Measurements from ENCODE around the gene METTL14.
"Not testable (repeated sequence)": the region's sequence is repeated elsewhere in the genome, so short reads cannot be mapped to it uniquely, and the experiment has no call there.

Gene METTL14

DNA sequence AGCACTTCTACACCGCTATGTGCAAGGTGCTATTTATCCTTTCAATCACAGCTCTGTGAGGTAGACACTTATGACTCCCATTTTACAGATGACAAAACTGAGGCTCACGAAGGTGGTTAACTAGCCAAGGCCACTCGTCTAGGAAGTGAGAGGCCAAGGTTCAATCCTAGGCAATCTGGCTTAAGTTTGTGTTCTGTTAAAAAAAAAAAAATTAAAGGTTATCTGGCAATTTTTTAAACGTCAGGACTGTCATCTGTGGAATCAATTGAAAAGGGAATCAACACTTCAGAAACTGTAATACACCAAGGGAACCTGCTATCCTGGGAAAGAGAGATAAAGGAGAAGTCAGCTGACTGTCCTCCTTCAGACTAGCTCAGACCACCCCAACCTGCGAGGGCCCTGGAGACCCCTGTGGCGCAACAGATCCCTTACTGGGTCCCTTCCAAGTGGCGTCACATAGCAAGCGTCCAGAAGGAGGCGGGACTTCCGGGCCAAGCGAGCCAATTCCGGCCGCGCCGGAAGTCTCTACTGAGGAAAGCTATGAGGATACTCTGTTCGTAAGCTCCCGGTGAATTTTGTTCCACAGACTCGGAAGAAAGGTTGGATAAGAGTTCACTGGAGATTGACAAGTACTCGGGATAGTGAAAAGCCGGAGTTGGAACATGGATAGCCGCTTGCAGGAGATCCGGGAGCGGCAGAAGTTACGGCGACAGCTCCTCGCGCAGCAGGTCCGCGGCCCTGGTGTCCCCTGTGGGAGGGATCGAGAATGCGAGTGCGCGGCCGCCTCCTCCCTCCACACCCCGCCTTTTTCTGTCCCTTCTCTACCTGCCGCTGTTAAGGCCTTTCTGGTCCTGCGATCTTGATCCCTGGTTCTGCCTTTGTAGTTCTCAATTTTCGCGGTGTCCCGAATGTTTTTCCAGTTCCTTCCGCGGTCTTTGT, at the start of gene METTL14:
METTL14 (plus strand) TSS at position 520 of the 939 bp plus-strand sequence; CDS start at position 663, 143 bp downstream.
- peak; percentile 77 to 82 for DNase-seq

DNA sequence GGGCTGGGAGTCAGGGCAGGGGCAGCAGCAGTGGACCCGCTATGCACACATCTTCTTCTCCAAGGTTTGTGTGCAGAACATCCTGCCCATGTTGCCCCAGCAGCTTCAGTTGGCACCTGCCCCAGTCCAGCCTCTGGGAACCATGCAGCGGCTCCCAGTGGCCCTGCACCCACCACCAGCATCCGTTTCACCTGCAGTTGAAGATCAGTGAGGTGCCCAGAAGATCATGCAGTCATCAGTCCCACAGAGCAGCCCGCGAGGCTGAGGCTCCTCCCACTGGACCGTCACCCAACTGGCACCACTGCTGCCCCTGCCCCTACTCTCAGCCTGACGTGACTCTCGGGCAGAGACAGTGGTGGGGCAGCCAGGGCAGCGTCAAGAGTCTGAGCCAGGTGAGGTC, 49.1 kb upstream of the METTL14 start:
- DNase-seq: not testable (repeated sequence)

DNA sequence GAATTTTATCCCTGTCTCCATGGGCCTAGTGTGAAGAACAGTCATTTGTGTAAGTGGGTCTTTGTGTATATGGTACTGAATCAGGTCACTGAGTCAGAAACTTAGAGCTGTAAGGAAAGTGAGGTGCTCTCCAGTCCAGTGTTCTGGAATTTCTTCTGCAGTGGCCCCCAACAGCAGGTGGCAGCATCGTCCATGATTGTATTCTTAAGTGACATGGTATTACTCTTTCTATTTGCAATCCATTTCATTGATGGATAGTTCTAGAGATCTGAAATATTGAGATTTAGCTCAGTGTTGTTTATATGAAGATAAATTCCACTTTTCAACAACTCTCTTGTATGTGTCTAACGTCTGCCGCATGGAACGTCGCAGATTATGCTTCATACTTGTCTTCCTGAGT, 20.5 kb upstream of the METTL14 start:
- not testable (repeated sequence) for DNase-seq

- not testable (repeated sequence) for DNase-seq
Observed at GRCh38 chr4:118669220-118669619, 16.0 kb upstream of the METTL14 start.

GRCh38 chr4:118670968-118671367, 14.2 kb upstream of the METTL14 start:
- not testable (repeated sequence) for DNase-seq

DNA sequence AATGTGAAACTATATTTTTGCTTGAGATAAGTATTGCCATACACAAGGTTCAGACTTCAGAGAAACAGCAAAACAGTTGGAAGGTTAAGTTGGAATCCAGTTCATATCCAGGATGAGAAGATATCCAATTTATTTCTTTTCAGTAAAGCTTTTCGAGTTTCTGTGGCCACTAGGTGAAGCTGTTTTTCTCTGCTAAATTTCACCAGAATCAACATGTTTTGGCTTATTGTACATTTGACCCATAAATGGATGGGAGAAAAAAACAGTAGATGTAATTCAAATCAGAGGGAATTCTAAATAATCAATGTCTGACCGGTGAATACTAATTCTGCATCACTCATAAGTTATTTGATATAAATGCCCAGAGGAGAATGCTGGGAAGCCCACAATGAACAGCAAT, 9.1 kb upstream of the METTL14 start:
- no peak for DNase-seq

DNA sequence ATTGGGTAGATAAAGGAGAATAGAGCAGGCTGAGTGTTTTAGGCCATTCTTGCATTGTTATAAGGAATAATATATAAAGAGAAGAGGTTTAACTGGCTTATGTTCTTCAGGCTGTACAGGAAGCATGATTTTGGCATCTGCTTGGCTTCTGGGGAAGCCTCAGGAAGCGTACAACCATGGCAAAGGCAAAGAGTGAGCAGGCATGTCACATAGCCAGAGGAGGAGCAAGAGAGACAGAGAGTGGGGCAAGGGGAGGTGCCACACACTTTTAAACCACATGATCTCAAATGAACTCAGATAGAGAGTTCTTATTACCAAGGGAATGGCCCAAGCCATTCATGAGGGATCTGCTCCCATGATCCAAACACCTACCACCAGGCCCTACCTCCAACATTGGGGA, 4.4 kb upstream of the METTL14 start:
- DNase-seq: no peak

DNA sequence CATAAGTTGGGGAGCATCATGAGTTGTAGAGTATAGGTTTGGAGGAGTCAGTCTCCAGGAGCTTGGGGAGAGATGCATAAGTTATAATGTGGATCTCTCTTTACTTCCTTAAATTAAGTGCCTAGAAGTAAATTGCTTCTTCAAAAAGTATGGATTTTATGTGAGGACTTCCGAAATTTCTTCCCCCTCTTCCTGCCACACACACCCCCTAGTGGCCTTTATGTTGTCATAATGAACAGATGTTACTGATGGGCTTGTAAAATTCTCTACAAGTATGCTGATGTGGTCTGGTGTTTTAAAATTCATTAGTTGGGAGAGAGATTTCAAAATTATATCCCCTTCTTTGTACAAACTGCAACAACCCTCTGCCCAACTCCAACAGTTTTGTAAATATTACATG, 2.3 kb upstream of the METTL14 start:
- DNase-seq: no peak

GRCh38 chr4:118683513-118683912, 1.7 kb upstream of the METTL14 start:
- no peak for DNase-seq

- DNase-seq: no peak
Observed at GRCh38 chr4:118703118-118703517, 17.9 kb downstream of the METTL14 start.

- no peak for DNase-seq
Observed at GRCh38 chr4:118711052-118711451, 25.9 kb downstream of the METTL14 start.

- DNase-seq: no peak
Observed at GRCh38 chr4:118712872-118713271, 27.7 kb downstream of the METTL14 start.

GRCh38 chr4:118714682-118715081, 29.5 kb downstream of the METTL14 start:
- no peak for DNase-seq

GRCh38 chr4:118716304-118716703, 31.1 kb downstream of the METTL14 start:
- DNase-seq: no peak

- DNase-seq: no peak
Observed at GRCh38 chr4:118718511-118719170, 33.4 kb downstream of the METTL14 start.

GRCh38 chr4:118721752-118722151, 36.6 kb downstream of the METTL14 start:
- DNase-seq: no peak

- DNase-seq: no peak
Observed at GRCh38 chr4:118723369-118723768, 38.2 kb downstream of the METTL14 start.

DNA sequence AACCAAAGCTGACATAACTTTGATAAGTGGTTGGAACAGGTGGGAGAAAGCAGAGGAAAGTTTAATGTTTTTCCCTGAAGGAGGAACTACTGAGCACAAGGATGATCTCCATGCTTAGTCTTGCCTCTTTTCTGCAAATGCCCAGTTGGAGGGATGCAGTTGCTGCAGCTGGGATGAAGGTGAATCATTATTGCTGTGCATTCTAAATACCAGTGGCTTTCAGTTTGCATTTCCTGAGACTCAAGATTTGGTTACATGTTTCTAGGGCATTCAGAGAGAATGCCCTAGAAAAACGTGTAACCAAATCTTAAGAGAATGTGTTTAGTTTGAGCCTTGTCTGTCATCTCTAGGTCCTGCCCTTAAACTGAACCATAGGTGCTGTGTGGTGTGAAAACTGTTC, 42.2 kb downstream of the METTL14 start:
- no peak for DNase-seq

DNA sequence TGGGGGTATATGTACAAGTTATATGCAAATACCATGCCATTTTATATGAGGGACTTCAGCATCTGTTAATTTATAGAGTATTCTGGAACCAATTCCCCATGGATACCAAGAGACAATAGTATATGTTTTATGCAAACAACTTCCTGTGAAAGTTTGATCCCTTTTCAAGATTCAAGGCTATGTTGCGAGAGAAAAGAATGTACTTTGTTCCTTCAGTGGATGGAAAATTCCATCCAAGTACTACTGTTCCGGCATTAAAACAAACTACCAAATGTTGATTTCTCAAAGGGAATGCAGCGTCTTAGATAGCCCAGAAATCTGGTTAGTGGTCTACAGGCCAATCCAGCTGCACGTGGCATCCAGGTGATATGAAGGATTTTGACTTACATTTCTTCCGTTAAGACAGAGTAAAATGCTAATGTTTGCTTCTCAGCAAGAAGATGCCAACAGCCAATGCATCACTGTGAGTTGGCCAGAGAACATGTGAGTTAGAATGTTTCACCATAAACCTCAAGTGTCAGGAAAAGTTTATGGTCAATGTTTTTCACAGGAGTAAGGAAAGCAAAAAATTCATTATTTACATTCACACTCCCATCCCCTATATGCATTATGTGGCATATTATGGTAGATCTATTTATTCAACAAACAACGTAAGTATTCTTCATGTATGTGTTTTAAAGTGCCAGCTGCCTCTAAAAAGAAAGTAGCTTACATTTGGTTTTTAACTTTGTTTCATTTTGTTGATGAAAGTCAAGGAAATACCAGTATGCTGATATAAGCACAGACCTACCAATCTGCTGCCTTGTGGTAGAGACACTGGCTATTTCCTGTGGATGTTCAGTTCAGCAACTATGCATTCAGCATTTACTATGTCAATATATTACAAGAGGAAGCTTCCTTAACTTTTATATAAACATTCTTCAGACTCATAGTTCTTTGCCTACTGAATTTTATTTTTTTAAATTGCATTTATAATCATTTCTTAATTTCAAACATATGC, 44.4 kb downstream of the METTL14 start:
- no peak for DNase-seq

GRCh38 chr4:118730683-118731082, 45.5 kb downstream of the METTL14 start:
- DNase-seq: no peak

DNA sequence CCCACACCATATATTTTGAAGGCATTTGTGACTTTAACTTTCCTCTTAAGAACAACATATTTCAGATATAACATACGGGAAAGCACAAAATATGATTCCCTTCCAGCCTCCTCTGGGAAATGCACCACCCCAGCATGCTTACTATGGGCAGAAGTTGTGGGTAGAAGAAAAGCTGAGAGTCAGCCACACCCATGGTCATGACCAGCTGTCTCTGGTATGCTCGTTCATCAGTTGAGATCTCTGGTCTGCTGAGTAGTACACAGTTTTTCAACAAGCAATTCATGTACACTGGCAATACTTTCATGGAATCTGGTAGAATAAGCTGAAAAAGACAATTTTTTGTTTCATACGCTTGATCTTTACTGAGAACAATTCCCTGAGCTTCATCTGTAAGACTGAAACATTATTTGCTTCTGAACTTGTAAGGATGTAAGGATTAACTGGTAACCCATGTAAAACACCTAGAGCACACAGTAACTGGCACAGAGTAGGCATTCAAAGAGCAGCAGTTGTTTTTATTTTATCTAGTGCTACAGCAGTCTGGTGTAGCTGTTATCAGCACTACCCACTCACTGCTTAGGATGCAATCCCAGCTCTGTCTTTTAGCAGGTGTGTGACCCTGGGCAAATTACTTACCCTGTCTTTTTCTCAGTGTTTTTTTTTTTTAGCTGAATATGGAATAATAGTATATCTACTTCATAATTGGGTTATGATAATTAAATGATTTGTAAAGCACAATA, 47.6 kb downstream of the METTL14 start:
- no peak for DNase-seq

Data from NCI-H187 (cell line).